Measurements from ENCODE around the gene TOMM70. TPM values are rescaled to one million over a fixed set of nuclear protein-coding genes. Genes with fewer than 3 reads are reported as not detected.
A peak's percentile ranks its signal among the peaks of the same experiment; 100 is the strongest.

The TOMM70 gene
- total RNA-seq, 4 donors from 2014 or later: 42.1 to 53.1 (median 47.9) TPM

- no peak for TF ChIP-seq CTCF (IDR thresholded peaks at IDR 0.05)
- ATAC-seq (ENCODE audit: low FRiP score) (peak; percentile 77), DNase-seq (ENCODE audit: low spot score) (no peak)
These were observed 84.2 kb downstream of the TOMM70 start for GRCh38 chr3:100316641-100317069.

Other genes starting within 250 kb of the TOMM70 start
- gene TBC1D23, start 140.1 kb downstream of the TOMM70 start, total RNA-seq: 10 to 100 TPM; 27.8 to 47.3 (median 31.5) TPM
- 10 to 100 TPM; 27.0 to 42.6 (median 32.3) TPM for gene NIT2, start 66.3 kb downstream of the TOMM70 start, total RNA-seq
- gene LNP1, start 450 bp upstream of the TOMM70 start, total RNA-seq: 1 to 10 TPM; 1.2 to 5.7 (median 2.2) TPM
- gene TMEM45A, start 91.5 kb upstream of the TOMM70 start, total RNA-seq: 10 to 100 TPM in 3 of 4 donors, 1 to 10 TPM in 1; 6.8 to 36.7 (median 26.1) TPM
- not detected for gene ADGRG7, start 208.5 kb upstream of the TOMM70 start, total RNA-seq